ENCODE data around the gene ATF7IP2. TPM values are rescaled to one million over a fixed set of nuclear protein-coding genes. Genes with fewer than 3 reads are reported as not detected.
A peak's percentile ranks its signal among the peaks of the same experiment; 100 is the strongest.
"Not testable (repeated sequence)": the region's sequence is repeated elsewhere in the genome, so short reads cannot be mapped to it uniquely, and the experiment has no call there.

The ATF7IP2 gene
- total RNA-seq, 2 experiments from 2014 or later = 14.7 to 15.1 TPM

GRCh38 chr16:10485698-10486382 is 100.0 kb downstream of the ATF7IP2 start:
- H3K36me3 Mint-ChIP-seq = peaks cover 24% of the 10 kb centered on the region
- no peak overlapping the region for H3K27ac Mint-ChIP-seq
- no peaks in the 10 kb centered on the region for H3K4me1 Mint-ChIP-seq (ENCODE audit: low read depth)
- H3K9me3 Mint-ChIP-seq = peaks cover 40% of the 10 kb centered on the region
- H3K27me3 Mint-ChIP-seq = no peaks in the 10 kb centered on the region
- ChIA-PET CTCF (no interaction called here), POLR2A (interaction anchor here (1.5 kb wide), 1 partner anchor 26 kb away, joined by 3 read pairs; no protein-coding TSS in a partner anchor)
- no peak overlapping the region for H3K4me3 Mint-ChIP-seq
- DNase-seq = no peak
- intact Hi-C loops (cut with micrococcal nuclease) = no loop called here

DNA sequence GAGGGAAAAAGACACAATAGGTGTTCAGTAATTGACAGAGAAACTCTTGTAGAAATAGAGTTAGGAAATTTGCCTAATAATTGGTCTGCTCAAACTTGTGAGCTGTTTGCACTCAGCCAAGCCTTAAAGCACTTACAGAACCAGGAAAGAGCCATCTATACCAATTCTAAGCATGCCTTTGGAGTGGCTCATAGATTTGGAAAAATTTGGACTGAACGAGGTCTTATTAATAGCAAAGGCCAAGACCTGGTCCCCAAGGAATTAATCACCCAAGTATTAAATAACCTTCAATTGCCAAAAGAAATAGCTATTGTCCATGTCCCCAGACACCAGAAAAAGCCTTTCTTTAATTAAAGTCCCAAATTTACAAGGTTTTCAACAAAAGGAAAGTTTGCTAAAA is 104.3 kb downstream of the ATF7IP2 start:
- ChIA-PET CTCF (no interaction called here), POLR2A (no interaction called here)
- intact Hi-C loops (cut with micrococcal nuclease) = loop anchor here (5.0 kb wide), 1 partner anchor 163 kb away; no protein-coding TSS in a partner anchor
- no peak for DNase-seq
- H3K4me1 Mint-ChIP-seq (ENCODE audit: low read depth) = peaks cover 5% of the 10 kb centered on the region
- H3K27me3 Mint-ChIP-seq = no peaks in the 10 kb centered on the region
- no peak overlapping the region for H3K27ac Mint-ChIP-seq
- H3K4me3 Mint-ChIP-seq = no peak overlapping the region
- peaks cover 2% of the 10 kb centered on the region for H3K36me3 Mint-ChIP-seq
- peaks cover 30% of the 10 kb centered on the region for H3K9me3 Mint-ChIP-seq

- Mint-ChIP-seq H3K27me3 (no peaks in the 10 kb centered on the region), H3K27ac (no peak overlapping the region), H3K4me3 (no peak overlapping the region), H3K9me3 (peaks cover 24% of the 10 kb centered on the region), H3K36me3 (peaks cover 2% of the 10 kb centered on the region), H3K4me1 (ENCODE audit: low read depth) (peaks cover 5% of the 10 kb centered on the region)
- intact Hi-C loops (cut with micrococcal nuclease) = loop anchor here (5.0 kb wide), 1 partner anchor 166 kb away; no protein-coding TSS in a partner anchor
- POLR2A ChIA-PET = no interaction called here
- CTCF ChIA-PET = interaction anchor here (2.0 kb wide), 1 partner anchor 16 kb away, joined by 5 read pairs; no protein-coding TSS in a partner anchor
- no peak for DNase-seq
These were observed 107.4 kb downstream of the ATF7IP2 start for GRCh38 chr16:10493276-10493675.

GRCh38 chr16:10494343-10495030 is 108.6 kb downstream of the ATF7IP2 start:
- Mint-ChIP-seq H3K4me3 (no peak overlapping the region), H3K27ac (peak overlapping the region; percentile 53), H3K9me3 (peaks cover 24% of the 10 kb centered on the region), H3K4me1 (ENCODE audit: low read depth) (peaks cover 5% of the 10 kb centered on the region), H3K36me3 (peaks cover 2% of the 10 kb centered on the region), H3K27me3 (no peaks in the 10 kb centered on the region)
- DNase-seq = peak; percentile 55
- ChIA-PET CTCF (interaction anchor here (1.4 to 2.0 kb wide), 2 partner anchors 15 to 21 kb away, joined by 4 to 5 read pairs; no protein-coding TSS in a partner anchor), POLR2A (no interaction called here)
- intact Hi-C loops (cut with micrococcal nuclease) = loop anchor here (5.0 kb wide), 1 partner anchor 167 kb away; no protein-coding TSS in a partner anchor

GRCh38 chr16:10495031-10495345 is 109.1 kb downstream of the ATF7IP2 start:
- peaks cover 24% of the 10 kb centered on the region for H3K9me3 Mint-ChIP-seq
- peaks cover 5% of the 10 kb centered on the region for H3K4me1 Mint-ChIP-seq (ENCODE audit: low read depth)
- ChIA-PET CTCF (interaction anchor here (1.4 to 2.0 kb wide), 2 partner anchors 15 to 20 kb away, joined by 4 to 5 read pairs; no protein-coding TSS in a partner anchor), POLR2A (no interaction called here)
- no peaks in the 10 kb centered on the region for H3K27me3 Mint-ChIP-seq
- no peak overlapping the region for H3K4me3 Mint-ChIP-seq
- H3K36me3 Mint-ChIP-seq = peaks cover 2% of the 10 kb centered on the region
- DNase-seq = no peak
- intact Hi-C loops (cut with micrococcal nuclease) = no loop called here
- peak overlapping the region; percentile 53 for H3K27ac Mint-ChIP-seq

- Mint-ChIP-seq H3K27me3 (no peaks in the 10 kb centered on the region), H3K27ac (no peak overlapping the region), H3K36me3 (peaks cover 2% of the 10 kb centered on the region), H3K4me1 (ENCODE audit: low read depth) (peaks cover 5% of the 10 kb centered on the region), H3K9me3 (peaks cover 24% of the 10 kb centered on the region), H3K4me3 (no peak overlapping the region)
- intact Hi-C loops (cut with micrococcal nuclease) = no loop called here
- peak; percentile 44 for DNase-seq
- POLR2A ChIA-PET = interaction anchor here (0.8 kb wide), 1 partner anchor 16 kb away, joined by 3 read pairs; no protein-coding TSS in a partner anchor
- CTCF ChIA-PET = interaction anchor here (0.8 kb wide), 1 partner anchor 240 kb away, joined by 4 read pairs; no protein-coding TSS in a partner anchor
These were observed 111.6 kb downstream of the ATF7IP2 start for GRCh38 chr16:10497132-10498101.

GRCh38 chr16:10500582-10500981 is 114.7 kb downstream of the ATF7IP2 start:
- Mint-ChIP-seq H3K4me1 (ENCODE audit: low read depth) (no peaks in the 10 kb centered on the region), H3K27ac (no peak overlapping the region), H3K4me3 (no peak overlapping the region), H3K27me3 (no peaks in the 10 kb centered on the region), H3K36me3 (no peaks in the 10 kb centered on the region), H3K9me3 (peaks cover 11% of the 10 kb centered on the region)
- intact Hi-C loops (cut with micrococcal nuclease) = loop anchor here (2.0 kb wide), 1 partner anchor 244 kb away; no protein-coding TSS in a partner anchor
- no peak for DNase-seq
- CTCF ChIA-PET = interaction anchor here (1.5 kb wide), 1 partner anchor 9 kb away, joined by 3 read pairs; no protein-coding TSS in a partner anchor
- POLR2A ChIA-PET = no interaction called here

DNA sequence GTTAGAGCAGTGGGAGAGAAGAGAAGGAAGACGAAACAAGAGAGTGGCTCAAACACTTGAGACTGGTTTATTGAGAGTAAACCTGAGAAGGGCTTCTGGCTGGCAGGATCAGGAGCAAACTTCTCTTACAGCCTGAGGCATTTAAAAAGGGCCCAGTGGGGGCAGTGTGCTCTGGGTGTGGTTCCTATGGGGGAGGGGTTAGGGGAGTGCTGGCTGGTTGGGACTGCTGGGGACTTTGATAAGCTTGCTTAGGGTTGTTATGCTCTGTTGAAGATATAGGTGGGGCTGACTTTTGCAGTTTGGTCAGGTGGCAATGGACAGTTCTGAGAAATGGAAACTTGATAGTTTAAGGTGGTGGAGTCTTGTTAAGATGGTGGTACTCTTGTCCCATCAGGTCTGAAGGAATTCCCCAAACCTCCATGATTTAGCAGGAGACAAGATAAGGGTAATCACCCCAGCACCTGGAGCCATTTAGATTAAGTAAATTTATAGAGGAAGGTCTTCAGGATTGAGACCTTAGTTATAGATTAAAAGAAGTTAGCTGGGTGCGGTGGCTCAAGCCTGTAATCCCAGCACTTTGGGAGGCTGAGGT is 115.3 kb downstream of the ATF7IP2 start:
- no peak overlapping the region for H3K27ac Mint-ChIP-seq
- intact Hi-C loops (cut with micrococcal nuclease) = loop anchor here (2.0 kb wide), 1 partner anchor 244 kb away; no protein-coding TSS in a partner anchor
- no peaks in the 10 kb centered on the region for H3K27me3 Mint-ChIP-seq
- POLR2A ChIA-PET = no interaction called here
- peaks cover 8% of the 10 kb centered on the region for H3K9me3 Mint-ChIP-seq
- H3K36me3 Mint-ChIP-seq = no peaks in the 10 kb centered on the region
- DNase-seq = peak; percentile 33
- H3K4me1 Mint-ChIP-seq (ENCODE audit: low read depth) = no peaks in the 10 kb centered on the region
- CTCF ChIA-PET = interaction anchor here (1.5 kb wide), 1 partner anchor 8 kb away, joined by 3 read pairs; no protein-coding TSS in a partner anchor
- H3K4me3 Mint-ChIP-seq = no peak overlapping the region

DNA sequence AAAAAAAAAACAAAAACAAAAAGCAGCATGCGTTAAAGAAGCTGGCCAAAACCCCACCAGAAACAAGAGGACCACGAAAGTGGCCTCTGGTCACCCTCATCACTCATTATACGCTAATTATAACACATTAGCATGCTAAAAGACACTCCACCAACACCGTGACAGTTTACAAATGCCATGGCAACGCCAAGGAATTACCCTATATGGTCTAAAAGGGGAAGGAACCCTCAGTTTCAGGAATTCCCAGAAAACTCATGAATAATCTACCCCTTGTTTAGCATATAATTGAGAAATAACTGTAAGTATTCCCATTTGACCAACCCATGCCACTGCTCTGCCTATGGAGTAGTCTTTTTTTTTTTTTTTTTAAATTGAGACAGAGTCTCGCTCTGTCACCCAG is 116.9 kb downstream of the ATF7IP2 start:
- Mint-ChIP-seq H3K4me1 (ENCODE audit: low read depth) (no peaks in the 10 kb centered on the region), H3K27me3 (no peaks in the 10 kb centered on the region), H3K4me3 (no peak overlapping the region), H3K9me3 (peaks cover 3% of the 10 kb centered on the region), H3K27ac (no peak overlapping the region), H3K36me3 (no peaks in the 10 kb centered on the region)
- CTCF ChIA-PET = interaction anchor here (0.7 kb wide), 1 partner anchor 266 kb away, joined by 3 read pairs; no protein-coding TSS in a partner anchor
- POLR2A ChIA-PET = no interaction called here
- intact Hi-C loops (cut with micrococcal nuclease) = no loop called here
- DNase-seq = no peak

GRCh38 chr16:10504404-10504885 is 118.6 kb downstream of the ATF7IP2 start:
- H3K4me3 Mint-ChIP-seq = no peak overlapping the region
- no peaks in the 10 kb centered on the region for H3K36me3 Mint-ChIP-seq
- DNase-seq = no peak
- intact Hi-C loops (cut with micrococcal nuclease) = no loop called here
- H3K27me3 Mint-ChIP-seq = no peaks in the 10 kb centered on the region
- CTCF ChIA-PET = interaction anchor here (1.0 to 9.3 kb wide), 3 partner anchors 190 to 246 kb away, joined by 3 to 121 read pairs (median 3); no protein-coding TSS in a partner anchor
- H3K27ac Mint-ChIP-seq = no peak overlapping the region
- peaks cover 3% of the 10 kb centered on the region for H3K9me3 Mint-ChIP-seq
- POLR2A ChIA-PET = interaction anchor here (0.5 kb wide), 2 partner anchors 154 to 1239 kb away, joined by 3 read pairs; no protein-coding TSS in a partner anchor
- H3K4me1 Mint-ChIP-seq (ENCODE audit: low read depth) = peaks cover under 1% of the 10 kb centered on the region

DNA sequence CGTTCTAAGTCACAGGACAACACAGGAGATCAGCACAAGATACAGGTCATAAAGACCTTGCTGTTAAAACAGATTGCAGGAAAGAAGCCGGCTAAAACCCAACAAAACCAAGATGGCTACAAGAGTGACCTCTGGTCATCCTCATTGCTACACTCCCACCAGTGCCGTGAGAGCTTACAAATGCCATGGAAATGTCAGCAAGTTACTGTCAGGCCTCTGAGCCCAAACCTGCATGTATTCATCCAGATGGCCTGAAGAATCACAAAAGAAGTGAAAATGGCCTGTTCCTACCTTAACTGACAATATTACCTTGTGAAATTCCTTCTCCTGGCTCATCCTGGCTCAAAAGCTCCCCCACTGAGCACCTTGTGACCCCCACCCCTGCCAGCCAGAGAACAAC is 119.4 kb downstream of the ATF7IP2 start:
- ChIA-PET POLR2A (interaction anchor here (0.5 kb wide), 1 partner anchor 1238 kb away, joined by 3 read pairs; no protein-coding TSS in a partner anchor), CTCF (interaction anchor here (1.1 to 9.3 kb wide), 2 partner anchors 10 to 247 kb away, joined by 3 to 121 read pairs; no protein-coding TSS in a partner anchor)
- intact Hi-C loops (cut with micrococcal nuclease); DNase-seq; H3K9me3 Mint-ChIP-seq; H3K4me3 Mint-ChIP-seq; H3K27ac Mint-ChIP-seq; H3K4me1 Mint-ChIP-seq (ENCODE audit: low read depth); H3K27me3 Mint-ChIP-seq; H3K36me3 Mint-ChIP-seq: not testable (repeated sequence)
